DMS153 (cell line): Measurements from ENCODE around the gene RNF133.

Experiments
- DNase-seq: peaks from one replicate; lab custom pipeline; 2025; lab: John Stamatoyannopoulos, UW

Gene RNF133

GRCh38 chr7:122699017-122699416 lies at the start of gene RNF133:
Gene RNF133 (minus strand): TSS chr7:122699117. CDS start chr7:122698918, 199 bp downstream.
- DNase-seq: no peak

- DNase-seq: no peak
Measured at GRCh38 chr7:122748195-122748594, 49.3 kb upstream of the RNF133 start.

- DNase-seq: peak; percentile 7
Measured at GRCh38 chr7:122746948-122747347, 48.0 kb upstream of the RNF133 start.

GRCh38 chr7:122743211-122743610 lies 44.3 kb upstream of the RNF133 start:
- DNase-seq: peak; percentile 58

- DNase-seq: no peak
Measured at GRCh38 chr7:122738947-122739346, 40.0 kb upstream of the RNF133 start.

- no peak for DNase-seq
Measured at GRCh38 chr7:122736183-122736582, 37.3 kb upstream of the RNF133 start.

- DNase-seq: no peak
Measured at GRCh38 chr7:122727759-122728158, 28.8 kb upstream of the RNF133 start.

GRCh38 chr7:122727354-122727753 lies 28.4 kb upstream of the RNF133 start:
- no peak for DNase-seq

GRCh38 chr7:122726881-122727280 lies 28.0 kb upstream of the RNF133 start:
- no peak for DNase-seq

GRCh38 chr7:122724366-122724765 lies 25.4 kb upstream of the RNF133 start:
- DNase-seq: no peak

GRCh38 chr7:122719010-122719578 lies 20.2 kb upstream of the RNF133 start:
- DNase-seq: no peak

- no peak for DNase-seq
Measured at GRCh38 chr7:122717356-122718089, 18.6 kb upstream of the RNF133 start.

GRCh38 chr7:122715183-122715582 lies 16.3 kb upstream of the RNF133 start:
- no peak for DNase-seq

- DNase-seq: no peak
Measured at GRCh38 chr7:122710916-122711315, 12.0 kb upstream of the RNF133 start.

GRCh38 chr7:122709930-122710646 lies 11.2 kb upstream of the RNF133 start:
- DNase-seq: no peak

GRCh38 chr7:122706836-122707235 lies 7.9 kb upstream of the RNF133 start:
- DNase-seq: no peak

GRCh38 chr7:122702872-122703510 lies 4.1 kb upstream of the RNF133 start, which contains the start of gene RNF148:
Gene RNF148 (minus strand): TSS chr7:122702922. CDS start chr7:122702750, 172 bp downstream.
- no peak for DNase-seq

GRCh38 chr7:122695816-122696215 lies 3.1 kb downstream of the RNF133 start:
- DNase-seq: no peak

- no peak for DNase-seq
Measured at GRCh38 chr7:122694697-122695096, 4.2 kb downstream of the RNF133 start.

GRCh38 chr7:122692769-122693309 lies 6.1 kb downstream of the RNF133 start:
- no peak for DNase-seq

GRCh38 chr7:122691569-122692235 lies 7.2 kb downstream of the RNF133 start:
- DNase-seq: no peak
